ENCODE results near the gene GIGYF2. TPM values are rescaled to one million over a fixed set of nuclear protein-coding genes. Genes with fewer than 3 reads are reported as not detected.

Gene GIGYF2
- polyA plus RNA-seq, 2 of the 4 experiments (the other 2 are of a cell fraction), result 31.2 to 46.3 TPM

GRCh38 chr2:232860593-232861241 lies 163.6 kb downstream of the GIGYF2 start:
- DNase-seq (ENCODE audit: low read depth in 1 of 2, low spot score in 1 of 2) (no peak), FAIRE-seq (no peak), ATAC-seq (no peak)
- TF ChIP-seq ELK1 (IDR thresholded peaks at IDR 0.05; ENCODE audit: low read depth, low read length) (no peak), TP53 (CRISPR knock-in tag; IDR thresholded peaks at IDR 0.05) (no peak), MAX (IDR thresholded peaks at IDR 0.05) (no peak), ZC3H11A (IDR thresholded peaks at IDR 0.05) (no peak), EHF (CRISPR knock-in tag; IDR thresholded peaks at IDR 0.05) (no peak), BCL3 (IDR thresholded peaks at IDR 0.05) (no peak), HOXB5 (CRISPR knock-in tag; IDR thresholded peaks at IDR 0.05) (no peak)
- Histone ChIP-seq H3K4me2 (peak overlapping the region; percentile 0; the same call in 1 of the 3 replicates), H3K4me3 (no peak overlapping the region), H3K9me3 (no peaks in the 10 kb centered on the region), H3K27ac (peak overlapping the region; percentile 0 to 64; a peak in 4 of 6 replicates), H3K4me1 (peaks cover 59% of the 10 kb centered on the region)
- CTCF ChIA-PET, result interaction anchor here (1.0 to 1.2 kb wide), 3 partner anchors 11 to 391 kb away, joined by 3 to 5 read pairs (median 3); partner anchors contain the start of gene ATG16L1
- WGBS (ENCODE audit: missing lambda C conversion rate), result 92% methylated on average over 9 of the region's 9 CpGs
- POLR2A ChIA-PET, result no interaction called here

- Histone ChIP-seq H3K9me3 (no peaks in the 10 kb centered on the region), H3K4me2 (0 out of 3 replicates have a peak overlapping the region, but pooled peaks have one; percentile 0), H3K4me3 (no peak overlapping the region), H3K27ac (peak overlapping the region in 1 of 2 experiments; percentile 64; a peak in 3 of 6 replicates), H3K4me1 (peaks cover 53% of the 10 kb centered on the region)
- 85% methylated on average over 5 of the region's 5 CpGs for WGBS (ENCODE audit: missing lambda C conversion rate)
- FAIRE-seq (no peak), ATAC-seq (no peak), DNase-seq (ENCODE audit: low read depth in 1 of 2, low spot score in 1 of 2) (no peak)
- TF ChIP-seq ZNF302 (CRISPR knock-in tag; IDR thresholded peaks at IDR 0.05) (no peak), MAFK (IDR thresholded peaks at IDR 0.05; ENCODE audit: partially characterized antibody) (no peak), RAD21 (conservative IDR thresholded peaks at IDR 0.05 in 1 of 2, IDR thresholded peaks at IDR 0.05 in 1 of 2) (no peak), RCOR1 (IDR thresholded peaks at IDR 0.05; ENCODE audit: low read depth, low read length) (no peak), NR3C1 (IDR thresholded peaks at IDR 0.05) (no peak), ESRRA (IDR thresholded peaks at IDR 0.05; ENCODE audit: borderline replicate concordance, low read length) (no peak), HDAC2 (IDR thresholded peaks at IDR 0.05) (no peak)
- ChIA-PET POLR2A (interaction anchor here (1.1 kb wide), 1 partner anchor 14 kb away, joined by 3 read pairs; no protein-coding TSS in a partner anchor), CTCF (interaction anchor here (1.0 to 1.2 kb wide), 3 partner anchors 10 to 390 kb away, joined by 3 to 5 read pairs (median 3); partner anchors contain the start of gene ATG16L1)
Observed at GRCh38 chr2:232861353-232861752, 164.2 kb downstream of the GIGYF2 start.

GRCh38 chr2:232863996-232864395 lies 166.9 kb downstream of the GIGYF2 start:
- CTCF ChIA-PET, result no interaction called here
- peaks cover 27% of the 10 kb centered on the region for H3K4me1 ChIP-seq
- ATAC-seq, result no peak
- DNase-seq (ENCODE audit: low read depth in 1 of 2, low spot score in 1 of 2), result no peak
- POLR2A ChIA-PET, result no interaction called here
- H3K4me3 ChIP-seq, result no peak overlapping the region
- no peaks in the 10 kb centered on the region for H3K9me3 ChIP-seq
- no peak for TF ChIP-seq ZC3H11A (IDR thresholded peaks at IDR 0.05)
- no peak for FAIRE-seq
- WGBS (ENCODE audit: missing lambda C conversion rate), result 89% methylated on average over 2 of the region's 2 CpGs
- H3K27ac ChIP-seq, result no peak overlapping the region; a peak in 1 of 6 replicates
- no peak overlapping the region for H3K4me2 ChIP-seq

GRCh38 chr2:232865165-232865564 lies 168.0 kb downstream of the GIGYF2 start:
- Histone ChIP-seq H3K4me1 (peaks cover 24% of the 10 kb centered on the region), H3K4me2 (no peak overlapping the region), H3K27ac (no peak overlapping the region), H3K9me3 (no peaks in the 10 kb centered on the region), H3K4me3 (no peak overlapping the region)
- FAIRE-seq, result no peak
- WGBS (ENCODE audit: missing lambda C conversion rate), result 92% methylated on average over 1 of the region's 1 CpG
- no peak for ATAC-seq
- DNase-seq (ENCODE audit: low read depth in 1 of 2, low spot score in 1 of 2), result no peak
- CTCF ChIA-PET, result no interaction called here
- POLR2A ChIA-PET, result no interaction called here
- no peak for TF ChIP-seq E2F6 (IDR thresholded peaks at IDR 0.05; ENCODE audit: borderline replicate concordance, low read depth)

Measured in A549 (cell line).